Measurements from ENCODE around the gene TF. TPM values are rescaled to one million over a fixed set of nuclear protein-coding genes. Genes with fewer than 3 reads are reported as not detected.

The TF gene
- total RNA-seq, 1 donor from 2014 or later, result 2.8 TPM

GRCh38 chr3:133746712-133747066 lies 496 bp downstream of the TF start:
- no peaks in the 10 kb centered on the region for H3K36me3 ChIP-seq
- no peak overlapping the region for H3K4me3 ChIP-seq
- ATAC-seq (no peak), DNase-seq (no peak)
- peaks cover 29% of the 10 kb centered on the region for H3K27me3 ChIP-seq (ENCODE audit: low read depth)
- intact Hi-C loops (cut with DNase I), result no loop called here
- H3K27ac ChIP-seq, result no peak overlapping the region
- H3K4me1 ChIP-seq, result no peaks in the 10 kb centered on the region
- TF ChIP-seq CTCF (IDR thresholded peaks at IDR 0.05), result no peak
- no peaks in the 10 kb centered on the region for H3K9me3 ChIP-seq

- Histone ChIP-seq H3K27me3 (ENCODE audit: low read depth) (peaks cover 29% of the 10 kb centered on the region), H3K4me3 (no peak overlapping the region), H3K9me3 (no peaks in the 10 kb centered on the region), H3K4me1 (no peaks in the 10 kb centered on the region), H3K27ac (no peak overlapping the region), H3K36me3 (no peaks in the 10 kb centered on the region)
- no peak for TF ChIP-seq CTCF (IDR thresholded peaks at IDR 0.05)
- DNase-seq (no peak), ATAC-seq (no peak)
- intact Hi-C loops (cut with DNase I), result no loop called here
Observed at GRCh38 chr3:133747373-133747772, 1.2 kb downstream of the TF start.

- no peak for ATAC-seq
- Histone ChIP-seq H3K4me1 (no peaks in the 10 kb centered on the region), H3K27ac (no peak overlapping the region), H3K27me3 (ENCODE audit: low read depth) (peaks cover 29% of the 10 kb centered on the region), H3K4me3 (no peak overlapping the region), H3K36me3 (no peaks in the 10 kb centered on the region), H3K9me3 (no peaks in the 10 kb centered on the region)
- no peak for TF ChIP-seq CTCF (IDR thresholded peaks at IDR 0.05)
- no peak for DNase-seq
- intact Hi-C loops (cut with DNase I), result no loop called here
Observed at GRCh38 chr3:133747907-133748639, 1.9 kb downstream of the TF start.

DNA sequence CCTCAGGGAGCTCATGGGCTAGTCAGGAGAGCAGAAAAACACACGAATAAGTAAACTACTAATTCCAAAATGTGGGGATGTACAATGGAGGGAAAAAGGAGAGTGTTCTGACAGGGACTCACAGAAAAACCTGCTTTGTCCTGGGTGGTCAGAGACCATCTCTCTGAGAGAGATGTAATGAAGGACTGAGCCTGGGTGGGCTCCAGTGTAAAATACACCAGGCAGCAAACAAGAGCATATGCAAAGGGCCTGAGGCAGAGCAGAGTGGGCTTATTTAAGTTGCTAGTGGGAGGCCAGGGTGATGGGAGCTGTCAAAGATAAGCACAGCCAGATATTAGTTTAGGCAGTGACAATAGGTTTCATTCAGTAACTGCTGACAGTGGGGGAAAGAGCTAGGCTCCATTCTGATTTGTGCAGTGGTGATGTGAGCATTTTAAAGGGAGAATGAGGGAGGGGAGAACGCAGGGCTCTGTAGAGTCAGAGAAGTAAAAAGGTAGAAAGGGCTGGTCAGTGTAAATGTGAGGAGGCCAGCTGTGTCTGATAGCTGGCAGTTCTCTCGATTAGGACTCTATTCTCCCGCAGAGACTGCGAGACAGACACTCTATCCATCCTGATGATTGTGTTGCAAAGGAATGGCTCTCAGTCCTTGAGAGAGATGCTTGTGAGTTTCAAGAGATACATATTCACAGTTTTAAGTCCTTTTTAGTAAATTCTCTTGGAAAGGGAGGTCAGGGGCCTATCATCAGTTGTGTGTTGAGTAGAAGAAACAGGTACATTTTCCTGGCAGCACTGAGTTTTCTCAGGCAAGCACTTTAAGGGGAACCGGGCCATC lies 3.5 kb downstream of the TF start:
- H3K36me3 ChIP-seq, result no peaks in the 10 kb centered on the region
- DNase-seq, result no peak
- no peak for ATAC-seq
- no peak overlapping the region for H3K4me3 ChIP-seq
- peaks cover 25% of the 10 kb centered on the region for H3K27me3 ChIP-seq (ENCODE audit: low read depth)
- H3K4me1 ChIP-seq, result no peaks in the 10 kb centered on the region
- H3K9me3 ChIP-seq, result no peaks in the 10 kb centered on the region
- no peak overlapping the region for H3K27ac ChIP-seq
- TF ChIP-seq CTCF (IDR thresholded peaks at IDR 0.05), result no peak
- intact Hi-C loops (cut with DNase I), result no loop called here

DNA sequence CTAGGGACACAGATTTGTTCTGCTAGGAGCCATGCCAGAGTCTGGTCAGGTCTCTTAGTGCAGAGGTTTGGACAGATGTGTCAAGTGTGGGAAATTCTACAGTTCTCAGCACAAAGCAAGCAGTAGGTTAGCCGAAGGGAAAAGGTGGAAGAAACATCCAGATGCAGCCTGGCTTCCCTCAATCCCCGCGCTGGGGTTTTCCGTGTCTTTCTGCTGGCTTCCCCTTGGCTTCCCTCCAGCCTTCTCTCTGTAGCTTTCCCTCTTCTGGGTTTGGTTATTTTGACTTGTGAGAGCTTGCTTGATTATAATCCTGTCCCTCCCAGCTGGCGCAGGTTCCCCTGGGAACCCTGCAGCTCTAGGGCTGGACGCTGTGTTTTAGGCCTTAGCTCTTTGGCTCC lies 4.1 kb downstream of the TF start:
- no peak for ATAC-seq
- no peaks in the 10 kb centered on the region for H3K9me3 ChIP-seq
- no peak for TF ChIP-seq CTCF (IDR thresholded peaks at IDR 0.05)

More for the DNA sequence above, 4.1 kb downstream of the TF start:
- Histone ChIP-seq H3K36me3 (no peaks in the 10 kb centered on the region), H3K4me1 (no peaks in the 10 kb centered on the region), H3K27ac (no peak overlapping the region), H3K27me3 (ENCODE audit: low read depth) (peaks cover 23% of the 10 kb centered on the region), H3K4me3 (no peak overlapping the region)
- intact Hi-C loops (cut with DNase I), result no loop called here
- DNase-seq, result no peak

Data from lower lobe of right lung (tissue), 2 donors.